ENCODE results near the gene CBFA2T3. TPM values are rescaled to one million over a fixed set of nuclear protein-coding genes. Genes with fewer than 3 reads are reported as not detected.

CBFA2T3 gene
- total and polyA plus RNA-seq, 2 of the 8 experiments (the other 6 are each of a cell fraction or from before 2014, with no cell fraction given): 0.51 to 1.3 TPM

DNA sequence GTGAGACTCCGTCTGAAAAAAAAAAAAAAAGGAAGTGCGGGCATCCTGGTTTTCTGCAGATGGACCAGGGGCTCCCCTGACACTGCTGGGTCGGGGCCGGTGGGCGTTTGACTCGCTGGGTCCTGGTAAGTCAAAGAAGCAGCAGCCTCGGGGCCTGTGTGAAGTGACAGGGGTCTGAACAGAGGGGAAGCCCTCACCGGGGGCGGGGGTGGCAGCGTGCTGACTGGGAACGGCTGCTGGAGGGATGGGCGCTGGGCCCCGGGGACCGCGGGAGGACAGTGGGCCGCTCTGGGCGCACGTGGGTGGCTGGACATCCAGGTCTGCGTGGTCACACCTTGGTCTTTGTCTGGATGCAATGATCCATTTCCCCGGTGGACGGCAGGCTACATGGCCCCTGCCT, 128.4 kb downstream of the CBFA2T3 start (continued):
- TF ChIP-seq KDM4A (IDR thresholded peaks at IDR 0.05; ENCODE audit: low read depth, low read length, severe bottlenecking): no peak
- TF ChIP-seq CEBPB (IDR thresholded peaks at IDR 0.05; ENCODE audit: low read depth, low read length): no peak
